Effector memory CD8-positive, alpha-beta T cell (primary cell): ENCODE results near the gene ITM2A.

Experiments used
- ATAC-seq: fragments of 150-1000 bp; cut with Tn5 transposase; replicated peaks from 2 replicates; pipeline ENCODE4 v1.10.0; 2021; ENCODE audit warnings: mild to moderate bottlenecking, moderate library complexity
- DNase-seq, 3 experiments: peaks; one replicate each; pipeline ENCODE4 v3.0.0; 2021
- H3K27ac Mint-ChIP-seq, 2 donors: one replicate each; pipeline ENCODE4 v1.8.0; 2022; ENCODE audit warnings: mild to moderate bottlenecking in 2 of 2, mixed read lengths in 2 of 2, moderate library complexity in 2 of 2
- H3K27me3 Mint-ChIP-seq, 2 donors: one replicate each; pipeline ENCODE4 v1.8.0; 2022; ENCODE audit warnings: mixed read lengths in 2 of 2
- H3K36me3 Mint-ChIP-seq: one replicate; pipeline ENCODE4 v1.8.0; 2022; ENCODE audit warnings: mild to moderate bottlenecking, moderate library complexity, mixed read lengths; ENCODE audit not compliant: insufficient read depth
- H3K4me1 Mint-ChIP-seq, 2 donors: one replicate each; pipeline ENCODE4 v1.8.0; 2022; ENCODE audit warnings: low read depth in 2 of 2, mixed read lengths in 2 of 2
- H3K4me3 Mint-ChIP-seq, 2 donors: one replicate each; pipeline ENCODE4 v1.8.0; 2022; ENCODE audit warnings: mild to moderate bottlenecking in 2 of 2, mixed read lengths in 2 of 2, moderate library complexity in 2 of 2
- H3K9me3 Mint-ChIP-seq, 2 donors: one replicate each; pipeline ENCODE4 v1.8.0; 2022; ENCODE audit warnings: mixed read lengths in 2 of 2

Gene ITM2A

GRCh38 chrX:79367907-79368306 is 773 bp upstream of the ITM2A start:
- H3K27ac Mint-ChIP-seq = peak overlapping the region; percentile 97 to 98
- peak overlapping the region; percentile 94 to 99 for H3K4me3 Mint-ChIP-seq
- no peaks in the 10 kb centered on the region for H3K27me3 Mint-ChIP-seq

GRCh38 chrX:79366556-79366872 is 620 bp downstream of the ITM2A start:
- Mint-ChIP-seq H3K4me1 (peaks cover 15 to 20% of the 10 kb centered on the region in 2 donors), H3K9me3 (no peaks in the 10 kb centered on the region), H3K36me3 (peaks cover 12% of the 10 kb centered on the region), H3K4me3 (peak overlapping the region; percentile 94 to 99), H3K27me3 (no peaks in the 10 kb centered on the region), H3K27ac (peak overlapping the region; percentile 97 to 98)
- DNase-seq = no peak
- ATAC-seq = no peak

More at GRCh38 chrX:79367907-79368306, 773 bp upstream of the ITM2A start:
- no peak for ATAC-seq
- H3K36me3 Mint-ChIP-seq = peaks cover 7% of the 10 kb centered on the region
- H3K4me1 Mint-ChIP-seq = peaks cover 14 to 22% of the 10 kb centered on the region in 2 donors
- H3K9me3 Mint-ChIP-seq = no peaks in the 10 kb centered on the region
- DNase-seq = no peak

DNA sequence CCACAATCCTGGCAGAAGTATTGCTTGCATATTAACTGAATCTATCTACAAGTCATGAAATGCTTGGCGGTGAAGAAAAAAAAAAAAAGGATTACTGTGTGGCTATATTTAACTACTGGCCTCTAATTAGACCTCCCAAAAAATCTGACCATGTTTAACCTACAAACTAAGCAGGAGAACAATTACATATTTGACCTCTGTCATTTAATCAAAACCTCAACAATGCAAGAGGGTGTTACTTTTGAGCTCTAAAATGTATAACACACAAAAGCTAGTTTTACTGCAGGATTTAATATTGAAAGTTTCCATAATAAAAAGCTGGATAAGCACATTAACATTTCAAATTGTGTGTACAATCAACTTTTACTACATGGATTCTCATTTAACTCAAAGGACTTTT is 1.5 kb downstream of the ITM2A start:
- Mint-ChIP-seq H3K36me3 (peaks cover 14% of the 10 kb centered on the region), H3K27me3 (no peaks in the 10 kb centered on the region), H3K27ac (peak overlapping the region; percentile 97 to 98), H3K4me3 (peak overlapping the region; percentile 94 to 99), H3K9me3 (no peaks in the 10 kb centered on the region), H3K4me1 (peaks cover 15 to 26% of the 10 kb centered on the region in 2 donors)
- no peak for DNase-seq
- no peak for ATAC-seq

- no peak for ATAC-seq
- no peaks in the 10 kb centered on the region for H3K27me3 Mint-ChIP-seq
Observed at GRCh38 chrX:79364306-79364705, 2.8 kb downstream of the ITM2A start.

DNA sequence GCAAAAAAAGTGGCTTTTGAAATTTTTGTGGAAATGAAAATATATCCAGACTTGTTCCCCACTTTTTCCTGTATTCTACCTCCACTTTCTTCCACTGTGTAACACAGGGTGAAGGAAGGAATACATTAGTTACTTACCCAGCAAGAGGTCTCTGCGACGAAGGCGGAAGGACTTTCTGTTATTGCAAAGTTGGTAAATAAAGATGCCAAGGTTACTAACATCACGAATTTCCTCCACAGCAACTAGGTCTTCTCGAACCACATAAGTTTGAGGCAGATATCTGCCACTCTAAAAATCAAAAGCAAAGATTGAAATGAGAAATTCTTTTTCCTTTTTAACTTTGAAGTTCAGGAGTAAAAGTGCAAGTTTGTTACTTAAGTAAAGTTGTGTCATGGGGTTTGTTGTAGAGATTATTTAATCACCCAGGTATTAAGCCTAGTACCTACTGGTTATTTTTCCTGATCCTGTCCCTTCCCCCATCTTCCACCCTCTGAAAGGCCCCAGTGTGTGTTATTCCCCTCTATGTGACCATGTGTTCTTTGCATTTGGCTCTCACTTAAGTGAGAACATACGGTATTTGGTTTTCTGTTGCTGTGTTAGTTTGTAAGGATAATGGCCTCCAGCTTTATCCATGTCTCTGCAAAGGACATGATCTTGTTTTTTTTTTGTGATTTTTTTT is 5.8 kb downstream of the ITM2A start:
- DNase-seq (no peak), ATAC-seq (peak; percentile 61)
- H3K36me3 Mint-ChIP-seq = peaks cover 27% of the 10 kb centered on the region
- H3K27me3 Mint-ChIP-seq = no peaks in the 10 kb centered on the region
- peak overlapping the region in 1 of 2 donors; percentile 29 for H3K4me3 Mint-ChIP-seq
- peak overlapping the region in 1 of 2 donors; percentile 22 for H3K27ac Mint-ChIP-seq
- H3K9me3 Mint-ChIP-seq = no peaks in the 10 kb centered on the region
- peaks cover 6 to 24% of the 10 kb centered on the region in 2 donors for H3K4me1 Mint-ChIP-seq

More at GRCh38 chrX:79364306-79364705, 2.8 kb downstream of the ITM2A start:
- no peaks in the 10 kb centered on the region for H3K9me3 Mint-ChIP-seq
- peak overlapping the region in 1 of 2 donors; percentile 89 for H3K27ac Mint-ChIP-seq
- H3K36me3 Mint-ChIP-seq = peaks cover 21% of the 10 kb centered on the region
- H3K4me3 Mint-ChIP-seq = peak overlapping the region; percentile 4 to 99
- H3K4me1 Mint-ChIP-seq = peaks cover 15 to 26% of the 10 kb centered on the region in 2 donors
- DNase-seq = no peak

DNA sequence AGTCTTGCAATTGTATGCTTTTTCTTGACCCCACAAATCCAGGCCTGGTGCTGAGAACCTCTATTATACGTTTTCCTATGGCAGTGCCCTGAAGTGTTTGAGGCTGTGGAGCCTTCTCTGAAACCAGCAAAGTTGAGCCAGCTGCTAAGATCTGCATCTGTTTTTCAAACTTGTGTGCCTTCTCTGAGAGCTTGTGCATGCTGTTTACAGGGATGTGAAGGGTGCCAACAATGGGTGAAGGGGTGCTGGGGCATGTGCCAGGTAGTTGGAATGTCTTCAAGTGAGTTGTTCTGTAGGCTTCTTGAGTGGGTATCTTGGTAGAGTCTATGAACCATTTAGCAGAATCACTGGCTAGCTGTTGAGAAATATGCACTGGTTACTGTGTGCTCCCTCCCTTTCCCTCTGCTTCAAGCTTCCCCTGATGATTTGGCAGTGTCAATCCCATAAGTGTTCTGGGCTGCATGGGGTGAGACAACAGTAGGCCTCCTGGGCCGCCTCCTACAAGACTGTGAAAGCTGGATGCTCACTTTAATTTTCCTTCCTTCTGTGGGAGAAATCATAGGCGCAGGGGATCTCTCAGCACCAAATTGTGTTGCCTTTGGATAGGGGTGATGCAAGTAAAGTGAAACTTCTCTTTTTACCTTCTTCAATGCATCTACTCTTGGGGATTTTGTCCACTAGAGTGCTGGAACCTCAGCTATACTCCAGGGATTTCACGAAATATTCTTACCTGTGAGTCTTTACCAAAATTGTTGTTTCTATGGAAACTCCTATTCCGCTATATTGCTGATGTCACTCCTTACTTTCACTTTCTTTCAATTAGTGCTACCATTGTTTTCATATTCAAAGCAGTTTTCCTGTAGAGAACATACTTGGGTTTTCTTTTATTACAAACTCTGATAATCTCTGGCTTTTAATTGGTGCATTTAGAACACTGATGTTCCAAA is 30.0 kb downstream of the ITM2A start:
- ATAC-seq (no peak), DNase-seq (no peak)
- no peaks in the 10 kb centered on the region for H3K36me3 Mint-ChIP-seq
- peaks cover 0 to 24% of the 10 kb centered on the region in 2 donors for H3K4me1 Mint-ChIP-seq
- H3K9me3 Mint-ChIP-seq = no peaks in the 10 kb centered on the region
- no peaks in the 10 kb centered on the region for H3K27me3 Mint-ChIP-seq
- peak overlapping the region in 1 of 2 donors; percentile 92 for H3K27ac Mint-ChIP-seq
- peak overlapping the region; percentile 55 to 72 for H3K4me3 Mint-ChIP-seq

- Mint-ChIP-seq H3K36me3 (no peaks in the 10 kb centered on the region), H3K27me3 (no peaks in the 10 kb centered on the region), H3K4me3 (no peak overlapping the region), H3K9me3 (no peaks in the 10 kb centered on the region), H3K4me1 (peaks cover 2 to 9% of the 10 kb centered on the region in 2 donors), H3K27ac (peak overlapping the region in 1 of 2 donors; percentile 25)
- no peak for ATAC-seq
- DNase-seq = no peak
Observed at GRCh38 chrX:79330022-79330421, 37.1 kb downstream of the ITM2A start.

DNA sequence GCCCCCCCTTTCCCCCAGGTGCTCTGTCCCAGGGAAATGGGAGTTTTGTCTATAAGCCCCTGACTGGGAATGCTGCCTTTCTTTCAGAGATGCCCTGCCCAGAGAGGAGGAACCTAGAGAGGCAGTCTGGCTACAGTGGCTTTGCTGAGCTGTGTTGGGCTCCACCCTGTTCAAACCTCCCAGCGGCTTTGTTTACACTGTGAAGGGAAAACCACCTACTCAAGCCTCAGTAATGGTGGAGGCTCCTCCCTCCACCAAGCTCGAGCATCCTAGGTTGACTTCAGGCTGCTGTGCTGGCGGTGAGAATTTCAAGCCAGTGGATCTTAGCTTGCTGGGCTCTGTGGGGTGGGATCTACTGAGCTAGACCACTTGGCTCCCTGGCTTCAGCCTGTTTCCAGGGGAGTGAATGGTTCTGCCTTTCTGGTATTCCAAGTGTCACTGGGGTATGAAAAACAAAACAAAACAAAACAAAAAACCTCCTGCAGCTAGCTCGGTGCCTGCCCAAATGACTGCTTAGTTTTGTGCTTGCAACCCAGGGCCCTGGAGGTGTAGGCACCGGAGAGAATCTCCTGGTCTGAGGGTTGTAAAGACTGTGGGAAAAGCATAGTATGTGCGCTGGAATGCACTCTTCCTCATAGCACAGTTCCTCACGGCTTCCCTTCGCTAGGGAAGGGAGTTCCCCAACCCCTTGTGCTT is 41.7 kb downstream of the ITM2A start:
- Mint-ChIP-seq H3K4me1 (peaks cover 4 to 9% of the 10 kb centered on the region in 2 donors), H3K4me3 (peak overlapping the region; percentile 66 to 69), H3K36me3 (no peaks in the 10 kb centered on the region), H3K9me3 (no peaks in the 10 kb centered on the region), H3K27me3 (no peaks in the 10 kb centered on the region), H3K27ac (peak overlapping the region; percentile 89)
- DNase-seq (peak; percentile 1 to 36 (median 18)), ATAC-seq (peak; percentile 79)
